Sigmoid colon (tissue), 7 donors: ENCODE results near the gene DHRS3. TPM values are rescaled to one million over a fixed set of nuclear protein-coding genes. Genes with fewer than 3 reads are reported as not detected.
A peak's percentile ranks its signal among the peaks of the same experiment; 100 is the strongest.

Experiments used
- DNase-seq: peaks from one replicate; pipeline ENCODE4 v3.0.0-alpha.2; 2019
- H3K27ac ChIP-seq, 4 donors: fragments of 200-600 bp; sonication (generic); one replicate each; pipeline ENCODE4 v1.5.1; 2016 to 2019; ENCODE audit warnings: mild to moderate bottlenecking in 1 of 4
- H3K27me3 ChIP-seq, 3 donors: fragments of 200-600 bp; sonication (generic); one replicate each; pipeline ENCODE4 v1.5.1; 2019; ENCODE audit warnings: mild to moderate bottlenecking in 1 of 3
- H3K36me3 ChIP-seq, 4 donors: fragments of 200-600 bp; sonication (generic); one replicate each; pipeline ENCODE4 v1.5.1; 2016 to 2019
- H3K4me1 ChIP-seq, 4 donors: fragments of 200-600 bp; sonication (generic); one replicate each; pipeline ENCODE4 v1.5.1; 2017 to 2019
- H3K4me3 ChIP-seq, 4 donors: fragments of 200-600 bp; sonication (generic); one replicate each; pipeline ENCODE4 v1.5.1; 2017 to 2019; ENCODE audit warnings: mild to moderate bottlenecking in 2 of 4, moderate library complexity in 1 of 4
- H3K9me3 ChIP-seq, 4 donors: fragments of 200-600 bp in 3 of 4; sonication (generic) in 3 of 4; one replicate each; pipeline versions ENCODE4 v1.5.1 to v1.6.1; 2013 to 2019
- CTCF ChIP-seq, 4 experiments: fragments of 450-650 bp in 3 of 4; fragments of 200-600 bp in 1 of 4; IDR thresholded peaks; one replicate each; pipeline ENCODE4 v1.5.1; 2016 to 2019; ENCODE audit warnings: antibody characterized with exemption in 4 of 4, mild to moderate bottlenecking in 3 of 4, moderate library complexity in 2 of 4
- EP300 ChIP-seq, 4 donors: sonication (generic); formaldehyde crosslinking; IDR thresholded peaks; one replicate each; pipeline ENCODE4 v1.6.1; 2017; ENCODE audit warnings: antibody characterized with exemption in 4 of 4
- POLR2A ChIP-seq, 2 donors: fragments of 450-650 bp; IDR thresholded peaks; one replicate each; pipeline ENCODE4 v1.6.1; 2016; ENCODE audit warnings: antibody characterized with exemption in 2 of 2, mild to moderate bottlenecking in 2 of 2, moderate library complexity in 2 of 2
- POLR2AphosphoS5 ChIP-seq, 4 donors: sonication (generic); formaldehyde crosslinking; IDR thresholded peaks; one replicate each; pipeline ENCODE4 v1.6.1; 2017; ENCODE audit warnings: antibody characterized with exemption in 4 of 4
- WGBS, 2 donors: extraction: QIAGEN DNeasy Blood & Tissue Kit; methylation state at CpG; one replicate each; pipeline ENCODE4 v1.1.7; 2013; 5-methylcytosine and 5-hydroxymethylcytosine counted together
- intact Hi-C: fragments of 100-400 bp; cut with DNase I; formaldehyde crosslinking; loops from one replicate; pipeline ENCODE4 v1.15.1; 2023
- polyA plus RNA-seq, 3 donors: library from polyadenylated mRNA; stranded (reverse); fragments of 200-250 nt; gene quantifications; one replicate each; pipeline ENCODE4 v1.2.3, GENCODE V29; 2013
- total RNA-seq, 4 donors: library from RNA; depleted of rRNA; stranded (reverse); fragments of >200 nt; gene quantifications; one replicate each; pipeline ENCODE4 v1.1.0, GENCODE V29; 2016
- donor health status: healthy with polysubstance abuse.
- donor health status: Bipolar disorder and iron deficiency.
- donor health status: healthy.

Gene DHRS3
- total and polyA plus RNA-seq, 7 donors: 34.8 to 102 (median 47.9) TPM

DNA sequence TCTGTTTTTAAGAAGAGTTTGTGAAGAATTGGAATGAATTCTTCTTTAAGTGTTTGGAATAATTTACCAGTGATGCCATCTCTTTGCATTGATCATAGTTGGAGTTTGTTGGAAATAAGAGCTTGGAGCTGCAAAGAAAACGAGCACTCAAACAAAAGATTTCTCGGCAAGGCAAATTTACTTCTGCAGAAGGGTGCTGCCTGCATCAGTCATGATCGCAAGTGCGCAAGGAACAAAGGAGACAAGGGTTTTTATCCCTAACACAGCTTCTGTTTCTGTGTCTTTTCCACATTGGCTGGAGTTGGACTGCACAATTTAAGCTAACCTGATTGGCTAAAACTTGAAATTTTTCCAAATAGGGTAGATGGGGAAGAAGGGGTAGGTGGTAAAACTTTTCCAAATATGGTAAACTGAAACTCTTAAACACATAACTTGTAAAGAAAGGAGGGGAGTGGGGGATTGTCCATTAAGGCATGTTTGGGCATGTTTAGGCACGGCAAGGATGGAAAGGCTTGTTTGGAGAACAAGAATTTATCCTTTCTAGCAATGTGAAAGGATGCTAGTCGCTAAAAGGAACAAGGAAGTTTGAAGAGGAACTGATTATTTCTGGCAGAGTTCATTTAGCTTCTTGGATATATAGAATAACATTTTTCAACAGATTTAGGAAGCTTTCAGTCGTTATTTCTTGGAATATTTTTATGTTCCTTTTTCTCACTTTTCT lies 22.4 kb upstream of the DHRS3 start:
- intact Hi-C loops: no loop called here
- TF ChIP-seq CTCF (IDR thresholded peaks at IDR 0.05): no peak
- TF ChIP-seq POLR2A (IDR thresholded peaks at IDR 0.05): no peak
- TF ChIP-seq POLR2AphosphoS5 (IDR thresholded peaks at IDR 0.05): no peak
- TF ChIP-seq EP300 (IDR thresholded peaks at IDR 0.05): no peak
- H3K9me3 ChIP-seq: peaks cover 0 to 10% (median 1%) of the 10 kb centered on the region in 4 donors
- no peaks in the 10 kb centered on the region for H3K36me3 ChIP-seq
- H3K4me1 ChIP-seq: peaks cover 0 to 8% (median 7%) of the 10 kb centered on the region in 4 donors
- no peak overlapping the region for H3K4me3 ChIP-seq
- 92 to 93% methylated on average over 7 of the region's 7 CpGs for WGBS, 2 donors
- H3K27me3 ChIP-seq: no peaks in the 10 kb centered on the region
- DNase-seq: no peak
- no peak overlapping the region for H3K27ac ChIP-seq

GRCh38 chr1:12637693-12638092 lies 19.7 kb upstream of the DHRS3 start:
- no peaks in the 10 kb centered on the region for H3K36me3 ChIP-seq
- H3K4me1 ChIP-seq: peaks cover 0 to 8% (median 7%) of the 10 kb centered on the region in 4 donors
- no peak overlapping the region for H3K27ac ChIP-seq
- H3K27me3 ChIP-seq: peaks cover 0 to 4% (median 0%) of the 10 kb centered on the region in 3 donors
- intact Hi-C loops: no loop called here
- DNase-seq: no peak
- 88 to 94% methylated on average over 8 of the region's 8 CpGs for WGBS, 2 donors
- H3K9me3 ChIP-seq: peaks cover 0 to 10% (median 1%) of the 10 kb centered on the region in 4 donors
- TF ChIP-seq EP300 (IDR thresholded peaks at IDR 0.05) (no peak), POLR2AphosphoS5 (IDR thresholded peaks at IDR 0.05) (no peak), POLR2A (IDR thresholded peaks at IDR 0.05) (no peak), CTCF (IDR thresholded peaks at IDR 0.05) (no peak)
- no peak overlapping the region for H3K4me3 ChIP-seq

DNA sequence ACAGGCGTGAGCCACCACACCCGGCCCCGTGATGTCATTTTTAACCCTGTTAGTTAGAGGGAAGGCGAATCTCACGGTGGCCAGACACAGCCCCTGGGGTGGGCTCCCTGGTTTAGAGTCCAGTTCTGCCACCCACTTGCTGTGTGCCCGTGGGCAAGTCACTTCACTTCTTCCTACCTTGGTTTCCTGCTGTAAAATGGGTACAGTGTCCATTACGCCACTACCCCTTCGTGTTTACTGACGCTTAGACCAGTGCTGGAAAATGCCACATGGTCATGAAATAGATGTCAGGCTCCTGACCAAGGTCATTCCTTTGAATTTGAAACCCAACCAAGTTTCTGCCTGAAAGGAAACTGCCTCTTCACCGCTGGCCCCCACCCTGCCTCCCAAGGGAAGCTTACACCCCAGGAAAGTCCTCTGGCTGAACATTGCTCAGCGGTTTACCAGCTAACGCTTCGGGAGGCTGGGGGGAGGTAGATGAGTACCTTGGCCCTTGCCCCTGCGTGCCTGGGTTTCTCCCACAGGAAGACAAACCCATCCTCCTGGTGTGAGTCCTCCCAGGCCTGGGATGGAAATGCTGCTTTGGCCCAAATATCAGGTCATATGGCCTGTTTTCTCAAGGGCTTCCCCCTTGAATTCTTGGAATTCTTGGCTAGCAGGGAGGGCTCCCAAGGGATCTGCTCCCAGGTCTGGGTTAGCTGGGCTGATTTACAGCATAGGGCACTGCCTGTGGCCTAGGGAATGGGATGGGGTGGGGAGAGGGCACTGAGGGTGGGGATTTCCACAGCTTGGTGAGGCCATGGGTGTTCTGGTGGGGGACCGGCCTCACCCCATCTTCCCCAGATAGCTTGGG lies 18.3 kb upstream of the DHRS3 start:
- H3K4me1 ChIP-seq: peaks cover 0 to 8% (median 7%) of the 10 kb centered on the region in 4 donors
- H3K36me3 ChIP-seq: no peaks in the 10 kb centered on the region
- TF ChIP-seq POLR2AphosphoS5 (IDR thresholded peaks at IDR 0.05) (peak in 3 of 4 donors; percentile 10 to 45 (median 19)), EP300 (IDR thresholded peaks at IDR 0.05) (no peak)
- peaks cover 0 to 10% (median 1%) of the 10 kb centered on the region in 4 donors for H3K9me3 ChIP-seq
- WGBS, 2 donors: 78 to 84% methylated on average over 15 of the region's 15 CpGs
- DNase-seq: no peak
- no peak overlapping the region for H3K4me3 ChIP-seq
- H3K27me3 ChIP-seq: peaks cover 0 to 4% (median 0%) of the 10 kb centered on the region in 3 donors
- intact Hi-C loops: no loop called here
- no peak overlapping the region for H3K27ac ChIP-seq

DNA sequence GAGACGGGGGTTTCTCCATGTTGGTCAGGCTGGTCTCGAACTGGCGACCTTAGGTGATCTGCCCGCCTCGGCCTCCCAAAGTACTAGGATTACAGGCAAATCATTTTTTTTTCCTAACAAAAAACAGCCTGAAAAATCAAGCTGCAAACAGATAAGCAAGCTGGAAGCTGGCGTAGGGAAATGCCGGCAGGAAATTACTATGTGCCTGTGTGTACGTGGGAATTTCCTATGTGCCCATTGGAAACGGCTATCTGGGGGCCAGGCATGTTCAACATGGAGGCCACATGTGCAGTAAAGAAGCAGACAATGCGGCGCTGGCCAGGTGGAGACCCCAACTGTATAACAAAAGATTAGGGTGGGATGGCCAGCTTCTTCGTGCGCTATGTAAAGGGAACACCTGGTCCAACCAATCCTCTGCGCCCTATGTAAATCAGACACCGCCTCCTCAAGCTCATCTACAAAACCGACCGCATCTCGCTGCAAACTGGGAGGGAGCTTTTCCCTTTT lies 16.7 kb upstream of the DHRS3 start:
- no peak for DNase-seq
- Histone ChIP-seq H3K4me3 (no peak overlapping the region), H3K27ac (no peak overlapping the region), H3K4me1 (peaks cover 0 to 8% (median 7%) of the 10 kb centered on the region in 4 donors), H3K36me3 (no peaks in the 10 kb centered on the region), H3K27me3 (peaks cover 0 to 4% (median 0%) of the 10 kb centered on the region in 3 donors), H3K9me3 (peaks cover 0 to 2% (median 0%) of the 10 kb centered on the region in 4 donors)
- WGBS, 2 donors: 89 to 90% methylated on average over 18 of the region's 18 CpGs
- intact Hi-C loops: no loop called here
- TF ChIP-seq POLR2A (IDR thresholded peaks at IDR 0.05): no peak
- TF ChIP-seq CTCF (IDR thresholded peaks at IDR 0.05): no peak
- no peak for TF ChIP-seq POLR2AphosphoS5 (IDR thresholded peaks at IDR 0.05)
- TF ChIP-seq EP300 (IDR thresholded peaks at IDR 0.05): no peak

- H3K4me1 ChIP-seq: peaks cover 0 to 8% (median 7%) of the 10 kb centered on the region in 4 donors
- intact Hi-C loops: no loop called here
- H3K9me3 ChIP-seq: no peaks in the 10 kb centered on the region
- DNase-seq: no peak
- H3K36me3 ChIP-seq: no peaks in the 10 kb centered on the region
- 64 to 82% methylated on average over 8 of the region's 8 CpGs for WGBS, 2 donors
- H3K27ac ChIP-seq: no peak overlapping the region
- H3K27me3 ChIP-seq: peaks cover 0 to 4% (median 0%) of the 10 kb centered on the region in 3 donors
- TF ChIP-seq POLR2AphosphoS5 (IDR thresholded peaks at IDR 0.05) (no peak), CTCF (IDR thresholded peaks at IDR 0.05) (no peak), EP300 (IDR thresholded peaks at IDR 0.05) (no peak), POLR2A (IDR thresholded peaks at IDR 0.05) (no peak)
- H3K4me3 ChIP-seq: no peak overlapping the region
Observed at GRCh38 chr1:12634156-12634555, 16.1 kb upstream of the DHRS3 start.
